Loucy (cell line): ENCODE results near the gene CDNF.
A peak's percentile ranks its signal among the peaks of the same experiment; 100 is the strongest.

ENCODE experiments used
- H2AFZ ChIP-seq: fragments of 200-600 bp; sonication (generic); 2 replicates; pipeline ENCODE4 v1.6.0; 2016; ENCODE audit warnings: antibody characterized with exemption, mild to moderate bottlenecking, low read length, moderate library complexity
- H3F3A ChIP-seq: fragments of 200-600 bp; 2 replicates; pipeline ENCODE4 v1.6.0; 2016; ENCODE audit warnings: antibody characterized with exemption, low read depth, mild to moderate bottlenecking
- H3K27me3 ChIP-seq: fragments of 200-600 bp; sonication (generic); 2 replicates; pipeline ENCODE4 v1.6.1; 2014; ENCODE audit warnings: low read length, mild to moderate bottlenecking; ENCODE audit not compliant: insufficient read depth, poor library complexity, severe bottlenecking
- H3K36me3 ChIP-seq: fragments of 200-600 bp; sonication (generic); 2 replicates; pipeline ENCODE4 v1.6.1; 2016; ENCODE audit warnings: low read length; ENCODE audit not compliant: insufficient read depth
- H3K4me1 ChIP-seq: fragments of 200-600 bp; sonication (generic); 2 replicates; pipeline ENCODE4 v1.5.1; 2014; ENCODE audit warnings: low read length, mild to moderate bottlenecking; ENCODE audit not compliant: insufficient read depth, poor library complexity, severe bottlenecking
- H3K4me2 ChIP-seq: fragments of 200-600 bp; sonication (generic); 2 replicates; pipeline ENCODE4 v1.6.0; 2014; ENCODE audit warnings: antibody characterized with exemption, low read length, low read depth, mild to moderate bottlenecking; ENCODE audit not compliant: poor library complexity, severe bottlenecking
- H3K4me3 ChIP-seq: fragments of 200-600 bp; sonication (generic); 2 replicates; pipeline ENCODE4 v1.5.1; 2014; ENCODE audit warnings: low read length, mild to moderate bottlenecking, mixed read lengths; ENCODE audit not compliant: poor library complexity, severe bottlenecking
- H3K79me2 ChIP-seq: fragments of 200-600 bp; sonication (generic); 2 replicates; pipeline ENCODE4 v1.6.1; 2014; ENCODE audit warnings: low read length; ENCODE audit not compliant: insufficient read depth
- H3K9ac ChIP-seq: fragments of 200-600 bp; sonication (generic); 2 replicates; pipeline ENCODE4 v1.6.0; 2014; ENCODE audit warnings: mild to moderate bottlenecking, low read depth, low read length, moderate library complexity; ENCODE audit not compliant: poor library complexity, severe bottlenecking
- H3K9me2 ChIP-seq: fragments of 200-600 bp; sonication (generic); replicated peaks from 2 replicates; pipeline ENCODE4 v1.6.1; 2016; ENCODE audit warnings: low read depth, low read length, mixed read lengths
- H3K9me3 ChIP-seq: fragments of 200-600 bp; sonication (generic); 2 replicates; pipeline ENCODE4 v1.6.1; 2014; ENCODE audit warnings: mild to moderate bottlenecking, antibody characterized with exemption, low read length, low read depth; ENCODE audit not compliant: insufficient read depth
- H4K20me1 ChIP-seq: fragments of 200-600 bp; sonication (generic); 2 replicates; pipeline ENCODE4 v1.6.0; 2014; ENCODE audit warnings: antibody characterized with exemption, low read length, mild to moderate bottlenecking; ENCODE audit not compliant: insufficient read depth, poor library complexity, severe bottlenecking
- CTCF ChIP-seq: fragments of 200-600 bp; sonication (generic); conservative IDR thresholded peaks from 2 replicates; pipeline ENCODE4 v1.5.1; 2014; ENCODE audit warnings: mild to moderate bottlenecking, antibody characterized with exemption, low read length
- EZH2phosphoT487 ChIP-seq: fragments of 200-600 bp; IDR thresholded peaks from 2 replicates; pipeline ENCODE4 v1.6.1; 2018; ENCODE audit warnings: antibody characterized with exemption, mild to moderate bottlenecking, moderate library complexity, borderline replicate concordance

The CDNF gene

DNA sequence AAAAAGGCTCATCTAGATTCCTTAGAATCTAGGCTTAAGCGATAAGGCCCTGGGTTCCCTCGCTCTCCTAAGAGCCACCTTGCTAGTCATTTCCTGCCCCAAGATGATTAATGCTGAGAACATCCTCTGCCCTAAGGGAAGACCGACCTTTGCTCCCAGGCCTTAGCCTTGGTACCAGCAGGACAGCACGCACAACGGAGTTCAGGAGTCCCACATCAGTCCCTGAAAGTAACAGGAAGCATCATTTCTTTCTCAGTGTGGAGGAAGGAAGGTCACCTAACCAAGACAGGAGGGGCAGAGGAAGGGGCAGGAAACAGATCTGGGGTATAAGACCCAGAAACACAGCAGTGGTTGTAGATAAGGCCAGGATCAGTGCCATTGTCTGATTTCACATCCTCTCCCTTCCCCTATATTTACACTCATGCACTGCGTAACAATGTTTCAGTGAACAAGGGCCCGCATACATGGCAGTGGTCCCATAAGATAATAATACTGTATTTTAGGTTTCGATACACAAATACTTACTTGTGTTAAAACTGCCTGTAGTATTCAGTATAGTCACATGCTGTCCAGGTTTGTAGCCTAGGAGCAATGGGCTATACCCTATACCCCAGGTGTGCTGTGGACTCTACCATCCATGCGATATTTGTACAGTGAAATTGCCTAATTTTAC is 55.0 kb downstream of the CDNF start:
- H3K9ac ChIP-seq = no peak overlapping the region
- H4K20me1 ChIP-seq = no peaks in the 10 kb centered on the region
- H3K9me2 ChIP-seq = no peaks in the 10 kb centered on the region
- peak overlapping the region; percentile 12 for H3K4me3 ChIP-seq
- no peaks in the 10 kb centered on the region for H3K36me3 ChIP-seq
- H3K4me2 ChIP-seq = peak overlapping the region; percentile 34
- no peak for TF ChIP-seq CTCF
- TF ChIP-seq EZH2phosphoT487 = no peak
- no peaks in the 10 kb centered on the region for H3K27me3 ChIP-seq
- H3K4me1 ChIP-seq = peaks cover 17% of the 10 kb centered on the region
- H3K79me2 ChIP-seq = no peaks in the 10 kb centered on the region
- no peaks in the 10 kb centered on the region for H3K9me3 ChIP-seq
- no peak overlapping the region for H2AFZ ChIP-seq
- 0 out of 2 replicates have a peak, but pooled peaks cover 2% of the 10 kb centered on the region for H3F3A ChIP-seq

DNA sequence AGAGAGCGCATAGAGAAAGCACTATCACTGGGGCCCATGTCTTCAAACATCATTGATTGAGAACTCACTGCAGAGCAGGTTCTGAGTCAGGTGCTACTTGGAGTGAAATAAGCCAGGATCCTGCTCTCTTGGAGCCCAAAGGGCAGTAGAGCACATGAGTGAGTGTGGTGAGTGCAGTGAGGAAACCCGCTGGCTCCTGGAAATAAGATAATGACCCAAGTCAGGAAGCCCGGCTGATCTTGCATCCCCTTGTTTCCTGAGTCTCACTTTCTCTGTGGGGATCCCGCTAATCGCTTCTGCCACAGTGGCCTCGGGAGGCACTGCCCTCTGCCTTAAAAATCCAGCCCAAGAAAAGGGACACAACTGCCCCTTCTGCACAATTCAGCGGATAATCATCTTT is 56.1 kb downstream of the CDNF start:
- peaks cover 17% of the 10 kb centered on the region for H3K4me1 ChIP-seq
- no peak overlapping the region for H2AFZ ChIP-seq

DNA sequence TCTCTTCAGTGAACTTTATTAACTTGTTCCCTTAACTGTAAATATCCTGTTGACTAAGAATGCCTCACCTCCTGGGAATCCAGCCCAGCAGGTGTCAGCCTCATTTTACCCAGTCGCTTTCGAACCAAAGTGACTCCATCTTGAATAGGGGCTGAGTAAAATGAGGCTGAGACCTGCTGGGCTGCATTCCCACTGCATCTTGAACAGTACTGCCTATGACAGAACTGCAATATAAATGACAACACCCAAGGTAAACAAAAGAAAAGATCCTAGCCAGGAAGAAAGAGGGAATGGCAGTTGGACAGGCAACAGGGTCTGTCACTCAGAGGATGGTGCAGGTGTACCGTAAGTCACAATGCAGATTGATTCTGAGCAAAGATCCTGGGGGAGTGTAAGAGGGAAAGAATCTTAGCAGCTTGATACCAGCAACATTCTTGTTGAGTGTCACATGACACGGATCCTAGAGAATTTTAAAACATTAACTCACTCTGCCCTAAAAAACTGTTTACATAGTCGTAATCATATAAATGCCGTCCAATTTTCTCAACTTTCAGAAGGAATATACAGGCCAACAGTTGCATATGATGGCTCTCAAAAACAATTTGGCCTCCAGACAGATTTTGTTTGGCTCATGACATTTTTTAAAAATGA is 58.7 kb downstream of the CDNF start:
- Histone ChIP-seq H3K9ac (no peak overlapping the region), H3F3A (0 out of 2 replicates have a peak, but pooled peaks cover 2% of the 10 kb centered on the region), H3K27me3 (no peaks in the 10 kb centered on the region), H3K9me3 (no peaks in the 10 kb centered on the region), H3K4me1 (peaks cover 17% of the 10 kb centered on the region), H3K36me3 (no peaks in the 10 kb centered on the region), H3K9me2 (no peaks in the 10 kb centered on the region), H4K20me1 (no peaks in the 10 kb centered on the region), H2AFZ (no peak overlapping the region), H3K4me2 (no peak overlapping the region), H3K4me3 (no peak overlapping the region), H3K79me2 (no peaks in the 10 kb centered on the region)
- TF ChIP-seq EZH2phosphoT487 (no peak), CTCF (no peak)

More for the DNA sequence above, 56.1 kb downstream of the CDNF start:
- no peaks in the 10 kb centered on the region for H3K79me2 ChIP-seq
- no peak overlapping the region for H3K9ac ChIP-seq
- no peaks in the 10 kb centered on the region for H3K27me3 ChIP-seq
- H3K9me3 ChIP-seq = no peaks in the 10 kb centered on the region
- no peak overlapping the region for H3K4me3 ChIP-seq
- H3K9me2 ChIP-seq = no peaks in the 10 kb centered on the region
- H3K36me3 ChIP-seq = no peaks in the 10 kb centered on the region
- TF ChIP-seq EZH2phosphoT487 = no peak
- no peak for TF ChIP-seq CTCF
- no peaks in the 10 kb centered on the region for H4K20me1 ChIP-seq
- peak overlapping the region; percentile 25 for H3K4me2 ChIP-seq
- H3F3A ChIP-seq = 0 out of 2 replicates have a peak, but pooled peaks cover 2% of the 10 kb centered on the region
